Colonic mucosa (tissue), 4 donors: ENCODE measurements around the gene PSMB7. TPM values are rescaled to one million over a fixed set of nuclear protein-coding genes. Genes with fewer than 3 reads are reported as not detected.

Source experiments
- DNase-seq: peaks from one replicate; pipeline ENCODE4 v3.0.0-alpha.2; 2020
- H3K27ac ChIP-seq: fragments of 200-600 bp; one replicate; pipeline ENCODE4 v1.8.0; 2021
- H3K27me3 ChIP-seq: fragments of 200-600 bp; one replicate; pipeline ENCODE4 v1.8.0; 2021
- H3K36me3 ChIP-seq: fragments of 200-600 bp; one replicate; pipeline ENCODE4 v1.8.0; 2021
- H3K4me1 ChIP-seq: fragments of 200-600 bp; one replicate; pipeline ENCODE4 v1.8.0; 2021; ENCODE audit warnings: mild to moderate bottlenecking
- H3K4me3 ChIP-seq: fragments of 200-600 bp; one replicate; pipeline ENCODE4 v1.8.0; 2021
- H3K9ac ChIP-seq, 2 donors: one replicate each; pipeline ENCODE4 v1.7.0; 2013; ENCODE audit warnings: control low read depth in 2 of 2, low read depth in 2 of 2, low read length in 2 of 2
- H3K9me3 ChIP-seq: fragments of 200-600 bp; one replicate; pipeline ENCODE4 v1.8.0; 2021
- CTCF ChIP-seq: fragments of 200-600 bp; IDR thresholded peaks from one replicate; pipeline ENCODE4 v1.8.0; 2022; ENCODE audit warnings: antibody characterized with exemption, mild to moderate bottlenecking
- intact Hi-C: fragments of 100-400 bp; cut with DNase I; formaldehyde crosslinking; loops from one replicate; pipeline ENCODE4 v1.14.1; 2022
- total RNA-seq, 2 donors: library from RNA; stranded (reverse); fragmentation: NEBNext Ultra II Directional in 1 of 2; extraction: Animal tissue kit (Norgen Biotek cat#: 25700) in 1 of 2; gene quantifications; one replicate each; pipeline ENCODE4 v1.2.1, GENCODE V29; 2021
- donor health status: healthy.
- donor health status: DM: no; HTN: no; CAD: no.
- donor health status: DM: no; HTN: no; CAD: no.

PSMB7 gene
- total RNA-seq, 2 donors from 2014 or later = 89.8 to 136 TPM

GRCh38 chr9:124442826-124443225 lies 27.6 kb upstream of the PSMB7 start:
- no peak for DNase-seq
- intact Hi-C loops = no loop called here
- TF ChIP-seq CTCF = no peak
- Histone ChIP-seq H3K9me3 (no peaks in the 10 kb centered on the region), H3K27me3 (no peaks in the 10 kb centered on the region), H3K9ac (no peak overlapping the region), H3K4me1 (no peaks in the 10 kb centered on the region), H3K4me3 (no peak overlapping the region), H3K27ac (no peak overlapping the region), H3K36me3 (no peaks in the 10 kb centered on the region)

DNA sequence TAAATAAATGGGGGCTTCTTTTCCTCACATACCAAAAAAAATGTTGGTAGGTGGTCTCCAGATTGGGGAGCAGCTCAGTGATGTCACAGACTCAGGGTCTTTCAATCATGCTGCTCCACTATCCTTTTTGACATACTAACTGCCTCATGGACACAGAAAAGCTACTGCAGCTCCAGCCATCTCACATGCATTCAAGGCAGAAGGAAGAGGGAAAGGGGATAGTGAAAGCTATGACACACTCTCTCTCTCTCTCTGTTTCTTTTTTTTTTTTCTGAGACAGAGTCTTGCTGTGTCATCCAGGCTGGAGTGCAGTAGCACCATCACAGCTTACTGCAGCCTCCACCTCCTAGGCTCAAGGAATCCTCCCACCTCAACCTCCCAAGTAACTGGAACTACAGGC lies 27.1 kb upstream of the PSMB7 start:
- no peak overlapping the region for H3K27ac ChIP-seq
- no peaks in the 10 kb centered on the region for H3K27me3 ChIP-seq
- no peak overlapping the region for H3K9ac ChIP-seq
- intact Hi-C loops = no loop called here
- H3K4me1 ChIP-seq = no peaks in the 10 kb centered on the region
- TF ChIP-seq CTCF = no peak
- H3K36me3 ChIP-seq = no peaks in the 10 kb centered on the region
- no peak for DNase-seq
- H3K4me3 ChIP-seq = no peak overlapping the region
- no peaks in the 10 kb centered on the region for H3K9me3 ChIP-seq

GRCh38 chr9:124441291-124441690 lies 26.0 kb upstream of the PSMB7 start:
- no peak for DNase-seq
- Histone ChIP-seq H3K4me3 (no peak overlapping the region), H3K9me3 (no peaks in the 10 kb centered on the region), H3K36me3 (no peaks in the 10 kb centered on the region), H3K9ac (no peak overlapping the region), H3K27me3 (no peaks in the 10 kb centered on the region), H3K4me1 (no peaks in the 10 kb centered on the region), H3K27ac (no peak overlapping the region)
- intact Hi-C loops = no loop called here
- no peak for TF ChIP-seq CTCF

DNA sequence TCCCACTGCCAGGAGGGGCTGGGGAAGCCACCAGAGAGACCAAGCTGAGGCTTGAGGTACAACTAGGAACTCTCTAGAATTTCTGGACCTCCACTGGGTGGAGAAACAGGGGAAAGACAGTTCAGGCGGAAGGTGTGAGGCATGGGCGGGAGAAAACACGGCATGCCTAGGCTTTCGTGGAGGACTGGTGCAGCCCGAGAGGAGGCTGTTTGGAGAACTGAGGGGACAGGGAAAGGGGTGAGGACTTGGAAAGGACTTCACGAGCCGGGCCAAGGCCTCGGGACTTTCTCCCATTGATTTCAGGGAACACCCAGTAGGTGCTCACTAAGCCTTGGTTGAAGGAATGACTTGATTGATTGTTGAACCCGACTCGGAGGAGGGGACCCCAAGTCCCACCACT lies 25.5 kb upstream of the PSMB7 start:
- no peaks in the 10 kb centered on the region for H3K27me3 ChIP-seq
- TF ChIP-seq CTCF = no peak
- no peak for DNase-seq
- H3K9me3 ChIP-seq = no peaks in the 10 kb centered on the region
- H3K4me3 ChIP-seq = no peak overlapping the region
- no peak overlapping the region for H3K9ac ChIP-seq
- no peaks in the 10 kb centered on the region for H3K36me3 ChIP-seq
- H3K4me1 ChIP-seq = no peaks in the 10 kb centered on the region
- intact Hi-C loops = no loop called here
- H3K27ac ChIP-seq = no peak overlapping the region

- intact Hi-C loops = no loop called here
- Histone ChIP-seq H3K9ac (no peak overlapping the region), H3K4me3 (no peak overlapping the region), H3K36me3 (no peaks in the 10 kb centered on the region), H3K27ac (no peak overlapping the region), H3K9me3 (no peaks in the 10 kb centered on the region), H3K27me3 (no peaks in the 10 kb centered on the region), H3K4me1 (no peaks in the 10 kb centered on the region)
- no peak for DNase-seq
- TF ChIP-seq CTCF = no peak
Observed at GRCh38 chr9:124439686-124440243, 24.5 kb upstream of the PSMB7 start.
